ENCODE measurements around the gene KIF13A.
"Not testable (repeated sequence)": the region's sequence is repeated elsewhere in the genome, so short reads cannot be mapped to it uniquely, and the experiment has no call there.

Gene KIF13A

DNA sequence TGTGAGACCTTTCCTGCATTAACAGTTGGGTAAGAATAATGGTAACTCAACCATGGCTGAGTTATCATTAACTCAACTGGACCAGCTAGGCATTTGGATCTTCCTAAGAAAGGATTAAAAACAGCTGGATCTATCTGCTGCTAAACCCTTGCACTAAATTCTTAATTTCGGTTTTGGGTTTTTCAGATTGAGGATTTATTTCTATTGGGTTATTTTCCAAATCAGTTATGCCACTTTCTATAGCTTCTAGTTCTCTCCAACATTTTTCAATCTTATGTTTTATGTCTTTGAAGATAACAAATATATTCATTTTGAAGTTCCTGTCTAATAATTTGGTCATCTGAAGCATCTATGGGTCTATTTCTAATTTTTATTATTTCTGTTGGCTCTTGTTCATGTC lies 92.5 kb downstream of the KIF13A start:
- DNase-seq = no peak

DNA sequence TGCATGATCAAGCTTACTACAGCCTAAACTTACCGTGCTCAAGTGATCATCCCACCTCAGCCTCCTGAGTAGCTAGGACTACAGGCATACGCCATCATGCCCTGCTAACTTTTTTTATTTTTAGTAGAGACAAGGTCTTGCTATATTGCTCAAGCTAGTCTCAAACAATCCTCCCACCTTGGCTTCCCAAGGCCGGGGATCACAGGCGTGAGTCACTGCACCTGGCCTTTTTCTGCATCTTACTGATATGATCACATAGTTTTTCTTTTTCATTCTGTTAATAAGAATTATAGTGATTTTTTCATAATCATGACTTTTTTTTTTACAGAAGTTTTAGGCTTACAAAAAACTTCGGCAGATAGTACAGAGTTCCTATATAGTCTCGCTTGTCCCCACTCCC lies 93.2 kb downstream of the KIF13A start:
- DNase-seq = no peak

DNA sequence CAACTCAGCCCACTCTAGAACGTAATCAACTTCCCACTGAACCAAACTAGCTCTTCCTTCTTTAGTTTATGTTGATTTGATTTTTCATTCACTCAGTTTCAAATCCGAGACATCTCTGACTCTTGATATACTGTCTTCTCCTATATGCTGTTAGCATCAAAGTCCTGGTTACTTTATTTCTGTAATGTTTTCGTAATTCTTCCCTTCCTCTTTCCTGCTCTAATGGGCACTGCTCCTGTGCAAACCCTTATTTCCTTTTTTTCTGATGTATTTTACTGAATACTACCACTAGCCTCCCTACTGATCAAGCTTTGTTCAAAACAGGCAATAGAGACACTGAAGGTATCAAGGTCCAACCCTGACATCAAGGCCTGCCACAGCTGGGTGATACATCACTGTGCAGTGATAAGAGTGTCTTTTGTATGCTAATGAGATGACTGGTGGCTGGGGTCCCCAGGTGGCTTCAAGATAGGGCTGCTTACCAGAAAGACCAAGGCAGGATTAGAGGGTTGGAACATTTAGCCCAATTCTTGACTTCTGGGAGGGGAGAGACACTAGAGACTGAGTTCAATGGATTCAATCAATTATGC lies 95.2 kb downstream of the KIF13A start:
- no peak for DNase-seq

DNA sequence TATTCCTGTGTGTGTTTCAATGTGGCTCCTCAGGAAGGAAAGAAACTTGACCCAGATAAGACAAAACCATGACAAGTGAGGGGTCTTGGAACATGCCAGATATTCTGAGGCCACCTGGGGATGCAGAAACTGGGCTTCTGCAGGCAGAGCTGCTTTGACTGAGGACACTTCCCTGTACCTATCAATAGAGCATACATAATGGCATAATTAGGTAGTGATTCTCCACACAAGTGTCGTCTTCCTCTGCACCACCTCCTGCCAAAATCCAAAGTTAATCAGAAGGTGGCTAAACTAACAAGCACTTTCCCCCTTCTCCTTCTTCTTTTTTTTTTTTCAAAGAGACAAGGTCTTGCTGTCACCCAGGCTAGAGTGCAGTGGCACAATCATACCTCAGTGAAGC lies 97.1 kb downstream of the KIF13A start:
- no peak for DNase-seq

DNA sequence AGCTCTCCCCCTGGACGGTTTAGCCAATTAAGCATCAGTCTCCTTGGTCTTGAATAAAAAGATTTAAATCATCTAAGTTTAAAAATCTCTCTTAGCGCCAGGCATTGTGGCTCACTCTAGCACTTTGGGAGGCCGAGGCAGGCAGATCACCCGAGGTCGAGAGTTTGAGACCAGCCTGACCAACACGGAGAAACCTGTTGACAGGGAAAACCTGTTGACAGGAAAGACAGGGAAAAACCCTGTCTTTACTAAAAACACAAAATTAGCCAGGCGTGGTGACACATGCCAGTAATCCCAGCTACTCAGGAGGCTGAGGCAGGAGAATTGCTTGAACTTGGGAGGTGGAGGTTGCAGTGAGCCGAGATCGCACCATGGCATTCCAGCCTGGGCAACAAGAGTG lies 97.7 kb downstream of the KIF13A start:
- DNase-seq = not testable (repeated sequence)

DNA sequence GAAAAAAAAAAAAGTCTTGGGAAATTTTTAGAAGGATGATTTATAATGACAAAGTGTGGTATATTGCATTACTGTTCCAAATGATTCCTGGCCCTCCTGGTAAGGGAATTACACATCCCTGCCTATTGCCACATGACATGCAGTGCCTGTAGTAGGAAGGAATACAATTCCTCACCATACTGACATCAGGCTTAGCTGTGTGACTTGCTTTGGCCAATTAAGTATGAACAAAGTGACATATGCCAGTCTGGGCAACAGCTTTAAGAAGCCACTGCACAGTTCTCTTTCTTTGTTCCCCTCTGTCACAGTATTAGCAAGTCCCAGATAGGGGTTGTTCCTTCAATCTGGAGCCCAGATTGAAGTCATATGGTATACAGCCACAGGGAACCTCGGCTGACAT lies 100.5 kb downstream of the KIF13A start:
- DNase-seq = no peak

DNA sequence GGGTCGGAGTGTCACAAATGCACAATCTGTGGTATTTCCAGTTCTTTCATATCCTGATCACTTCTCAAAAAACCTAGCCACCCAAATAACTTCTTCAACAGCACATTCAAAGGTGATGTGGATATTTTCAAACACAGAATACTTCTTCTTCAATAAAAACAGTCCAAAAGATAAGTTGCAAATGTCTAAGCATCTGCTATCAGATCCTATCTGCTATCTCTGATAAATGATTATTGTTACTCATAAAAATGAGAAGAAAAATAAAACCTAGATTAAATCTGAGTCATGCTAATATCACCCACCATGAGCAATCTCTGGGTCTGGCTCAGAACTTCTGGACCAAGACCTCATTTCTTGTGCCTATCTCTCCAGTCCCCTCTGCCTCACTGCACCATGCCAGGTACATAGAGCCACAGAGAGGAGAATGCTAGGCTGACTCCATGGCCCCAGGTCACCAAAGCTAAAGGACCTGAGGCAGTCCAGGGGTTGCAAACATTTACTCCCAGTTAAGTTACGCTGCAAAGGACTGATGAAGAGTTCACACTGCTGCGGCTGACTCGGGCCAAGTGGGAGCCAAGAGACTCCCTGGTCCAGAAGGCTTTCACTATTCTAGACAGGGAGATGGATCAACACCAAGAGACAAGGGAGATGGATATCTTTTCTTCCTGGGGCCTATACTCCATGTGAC lies 101.4 kb downstream of the KIF13A start:
- DNase-seq = no peak

DNA sequence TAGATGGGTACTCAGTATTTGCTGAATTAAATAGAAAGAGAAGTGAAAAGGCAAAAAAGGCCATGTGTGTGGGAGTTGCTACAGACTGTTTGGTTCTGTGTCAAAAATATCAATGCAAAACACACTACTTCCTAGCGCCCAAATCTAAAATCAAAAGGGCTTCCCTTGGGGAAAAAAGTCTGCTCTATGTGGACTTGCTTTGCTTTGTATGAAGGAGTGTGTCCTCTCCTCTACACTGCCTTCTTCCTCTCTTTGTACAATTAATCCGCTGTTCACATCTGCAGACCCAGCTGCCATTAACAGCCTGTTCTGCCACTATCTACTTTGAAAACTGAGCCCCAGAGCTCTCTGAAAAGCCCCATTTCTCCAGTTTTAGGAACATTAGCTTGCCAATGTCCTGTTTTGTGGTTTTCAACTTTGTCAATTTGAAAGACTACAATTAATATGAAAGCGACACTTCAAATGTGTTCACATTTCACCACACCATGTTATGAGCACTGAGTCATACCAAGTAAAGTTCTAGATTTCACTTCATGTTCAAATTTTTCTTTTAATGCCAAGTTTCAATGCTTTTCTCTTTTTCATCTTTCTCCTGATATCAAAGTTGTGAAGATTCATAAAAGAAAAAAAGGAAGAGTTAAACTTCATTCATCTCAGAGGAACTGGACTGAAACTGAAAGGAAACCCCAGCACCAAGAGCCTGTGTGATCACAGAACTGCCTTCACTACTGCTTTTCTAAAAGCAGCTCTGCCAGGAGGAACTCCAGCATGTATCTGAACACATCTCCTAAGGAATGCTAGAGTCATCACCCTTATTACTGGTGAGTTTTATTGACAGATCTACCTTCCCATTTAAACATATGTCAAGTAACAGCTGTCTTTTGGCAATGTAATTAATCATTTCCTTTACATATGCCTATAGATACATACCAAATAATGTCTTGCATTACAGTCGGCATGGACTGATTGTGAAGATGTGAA lies 102.6 kb downstream of the KIF13A start:
- no peak for DNase-seq

DNA sequence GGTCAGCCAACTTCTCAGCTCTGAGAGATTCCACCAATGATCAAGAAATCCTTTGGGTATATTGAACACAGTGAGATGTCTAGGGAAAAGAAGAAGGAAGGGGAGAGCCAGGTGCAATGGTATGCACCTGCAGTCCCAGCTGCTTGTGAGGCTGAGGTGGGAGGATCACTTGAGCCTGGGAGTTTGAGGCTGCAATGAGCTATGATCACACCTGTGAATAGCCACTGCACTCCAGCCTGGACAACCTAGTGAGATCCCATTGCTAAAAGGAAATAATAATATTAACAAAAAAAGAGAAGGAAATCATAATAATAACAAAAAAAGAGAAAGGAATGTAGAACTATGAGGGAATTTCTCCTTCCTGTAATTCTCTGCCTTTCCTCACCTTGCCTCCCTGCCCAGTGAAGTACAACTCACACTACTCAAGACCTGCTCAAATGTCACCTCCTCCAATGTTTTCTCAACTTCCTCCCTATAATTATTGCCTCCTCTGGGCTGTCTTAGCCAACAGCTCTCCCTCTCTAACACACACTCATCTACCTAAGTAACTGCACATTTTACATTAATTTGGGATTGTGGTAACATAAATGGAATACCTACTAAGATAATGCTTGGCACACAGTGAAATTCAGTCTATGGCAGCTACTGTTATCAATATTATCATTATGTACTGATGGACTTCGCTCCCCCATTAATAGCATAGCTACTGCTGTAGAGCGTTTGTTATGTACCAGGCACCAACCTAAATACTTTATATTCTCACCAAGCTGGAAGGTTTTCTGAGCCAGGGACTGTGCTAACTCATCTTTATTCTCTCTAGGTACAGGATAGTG lies 103.6 kb downstream of the KIF13A start:
- DNase-seq = no peak

DNA sequence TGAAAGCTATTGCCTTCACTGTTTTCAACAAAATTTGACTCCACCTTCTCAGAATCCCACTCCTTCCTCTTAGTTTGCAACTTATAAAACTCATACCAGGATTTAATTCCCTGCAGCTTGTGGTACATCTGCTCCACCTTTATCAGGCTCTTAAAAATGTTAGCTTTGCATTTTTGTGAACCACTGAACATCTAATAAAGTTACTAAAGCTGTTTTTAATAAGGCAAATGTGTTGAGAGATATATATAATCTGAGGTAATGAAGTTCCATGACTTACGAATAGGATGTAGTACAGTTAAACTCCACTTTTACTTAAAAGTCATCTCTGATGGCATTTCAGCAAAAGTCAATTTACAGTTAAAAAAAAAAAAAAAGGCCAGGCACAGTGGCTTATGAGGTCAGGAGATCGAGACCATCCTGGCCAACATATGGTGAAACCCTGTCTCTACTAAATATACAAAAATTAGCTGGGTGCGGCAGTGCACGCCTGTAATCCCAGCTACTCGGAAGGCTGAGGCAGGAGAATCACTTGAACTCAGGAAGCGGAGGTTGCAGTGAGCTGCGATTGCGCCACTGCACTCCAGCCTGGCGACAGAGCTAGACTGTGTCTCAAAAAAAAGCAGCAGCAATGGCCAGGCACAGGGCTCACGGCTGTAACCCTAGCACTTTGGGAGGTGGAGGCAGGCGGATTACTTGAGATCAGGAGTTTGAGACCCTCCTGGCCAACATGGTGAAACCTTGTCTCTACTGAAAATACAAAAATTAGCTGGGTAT lies 106.2 kb downstream of the KIF13A start:
- DNase-seq = no peak

DNA sequence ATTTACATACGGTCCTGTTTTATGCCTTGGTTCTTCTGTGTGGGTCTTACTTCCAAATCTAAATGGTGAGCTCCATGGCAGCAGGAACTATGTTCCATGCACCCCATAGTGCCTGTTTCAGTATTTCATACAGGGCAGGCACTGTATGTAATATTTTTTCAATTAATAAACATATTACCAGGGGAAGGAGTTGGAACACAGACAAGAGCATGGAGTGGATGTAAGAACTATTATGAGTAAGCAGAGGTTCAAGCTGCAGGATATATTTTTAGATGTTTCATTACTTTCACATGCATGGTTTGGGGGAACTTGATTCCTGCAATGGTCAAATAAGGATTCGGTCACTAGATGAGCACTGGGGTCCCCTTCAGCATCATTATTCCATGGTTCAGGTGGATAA lies 108.3 kb downstream of the KIF13A start:
- no peak for DNase-seq

DNA sequence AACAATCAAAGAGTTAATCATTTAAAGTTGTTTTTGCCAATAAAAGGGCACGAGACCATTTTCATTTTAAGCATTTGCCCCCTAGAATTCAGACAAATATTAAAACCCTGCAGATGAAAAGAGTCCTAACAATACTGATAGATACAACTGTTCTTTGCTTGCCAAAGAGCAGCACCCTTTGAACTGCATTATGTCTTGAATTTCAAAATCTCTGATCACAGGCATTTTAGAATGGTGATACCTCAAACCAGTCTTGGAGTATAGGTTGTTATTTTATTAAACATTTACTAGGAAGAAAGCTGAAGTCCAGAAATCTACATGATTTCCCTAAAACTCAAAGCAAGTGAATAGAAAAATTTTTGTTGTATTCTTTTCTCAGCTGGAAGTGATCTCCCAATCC lies 108.7 kb downstream of the KIF13A start:
- no peak for DNase-seq

DNA sequence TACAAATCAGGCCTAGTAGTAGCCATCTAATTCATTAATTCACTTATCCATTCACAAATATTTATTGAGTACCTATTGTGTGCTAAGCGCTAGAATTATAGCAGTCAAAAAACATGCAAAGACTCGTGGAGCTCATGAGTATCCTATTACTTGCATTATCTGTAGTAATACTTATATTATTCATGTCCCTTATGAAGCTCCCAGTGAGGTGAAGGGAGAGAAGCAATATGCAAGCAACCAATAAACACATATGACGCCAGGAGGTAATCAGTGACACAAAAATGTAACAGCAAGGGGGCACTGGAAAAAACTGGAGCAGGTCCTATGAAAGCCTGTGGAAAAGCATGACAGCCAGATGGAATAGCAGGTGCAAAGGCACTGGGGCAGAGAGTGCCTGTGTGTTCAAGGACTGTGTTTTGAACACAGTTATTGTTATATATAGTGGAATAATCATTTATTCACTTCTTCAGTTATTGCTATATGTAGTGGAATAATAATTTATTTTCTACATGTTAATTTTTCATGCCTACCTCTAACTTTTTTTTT lies 109.5 kb downstream of the KIF13A start:
- no peak for DNase-seq

DNA sequence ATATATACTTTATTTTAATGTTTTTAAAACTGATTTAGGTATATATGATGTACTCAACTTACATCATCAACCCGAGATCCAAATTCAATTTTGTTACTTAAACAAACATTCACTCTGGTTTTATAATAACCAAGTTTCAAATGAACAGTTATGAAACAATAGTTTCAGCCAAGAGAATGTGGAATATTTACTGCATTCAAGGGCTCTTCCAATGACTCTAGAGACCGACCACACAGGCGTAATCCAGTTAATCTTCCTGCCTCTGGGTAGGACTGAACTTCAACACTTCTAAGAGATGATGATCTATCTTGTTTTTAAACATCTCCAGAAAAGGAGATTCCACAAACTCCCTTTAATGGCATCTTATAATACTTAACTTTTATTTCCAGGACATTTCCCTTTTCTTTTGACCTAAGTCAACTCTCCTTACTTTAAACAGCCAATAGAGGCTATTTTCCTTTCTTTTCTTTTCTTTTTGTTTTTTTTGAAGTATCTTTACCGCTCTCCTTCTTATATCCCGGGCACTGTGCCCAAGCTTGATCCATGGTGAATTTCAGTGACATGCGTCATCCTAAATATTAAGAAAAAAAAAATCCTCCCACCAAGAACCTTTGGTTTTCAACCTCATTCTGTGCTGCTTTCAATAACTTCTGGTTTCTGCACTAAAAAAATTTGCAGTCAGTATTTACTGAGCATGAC lies 110.1 kb downstream of the KIF13A start:
- no peak for DNase-seq

DNA sequence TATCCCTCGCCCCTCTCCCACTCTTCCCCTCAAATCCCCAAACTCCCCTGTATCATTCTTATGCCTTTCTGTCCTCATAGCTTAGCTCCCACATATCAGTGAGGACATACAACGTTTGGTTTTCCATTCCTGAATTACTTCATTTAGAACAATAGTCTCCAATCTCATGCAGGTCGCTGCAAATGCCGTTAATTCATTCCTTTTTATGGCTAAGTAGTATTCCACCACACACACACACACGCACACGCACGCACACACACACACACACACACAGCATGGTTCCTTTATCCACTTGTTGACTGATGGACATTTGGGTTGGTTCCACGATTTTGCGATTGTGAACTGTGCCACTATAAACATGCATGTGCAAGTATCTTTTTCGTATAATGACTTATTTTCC lies 112.7 kb downstream of the KIF13A start:
- DNase-seq = no peak

DNA sequence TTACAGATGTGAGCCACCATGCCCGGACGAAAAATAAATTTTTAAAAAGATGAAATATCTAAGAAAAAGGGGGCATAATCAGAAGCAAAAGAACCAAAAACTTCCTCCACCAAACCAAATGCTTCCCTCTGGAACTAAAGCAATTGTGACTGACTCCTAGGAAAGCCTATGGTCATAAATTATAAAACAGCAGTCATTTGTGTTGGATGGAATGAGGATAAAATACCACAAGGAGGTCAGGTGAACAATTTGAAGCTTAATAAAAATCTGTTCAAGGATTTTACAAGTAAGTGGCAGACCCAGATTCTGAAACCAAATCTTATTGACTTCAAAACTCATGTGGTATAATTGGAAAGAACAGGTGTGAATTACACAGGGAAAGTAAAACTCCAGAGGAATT lies 114.5 kb downstream of the KIF13A start:
- DNase-seq = no peak

DNA sequence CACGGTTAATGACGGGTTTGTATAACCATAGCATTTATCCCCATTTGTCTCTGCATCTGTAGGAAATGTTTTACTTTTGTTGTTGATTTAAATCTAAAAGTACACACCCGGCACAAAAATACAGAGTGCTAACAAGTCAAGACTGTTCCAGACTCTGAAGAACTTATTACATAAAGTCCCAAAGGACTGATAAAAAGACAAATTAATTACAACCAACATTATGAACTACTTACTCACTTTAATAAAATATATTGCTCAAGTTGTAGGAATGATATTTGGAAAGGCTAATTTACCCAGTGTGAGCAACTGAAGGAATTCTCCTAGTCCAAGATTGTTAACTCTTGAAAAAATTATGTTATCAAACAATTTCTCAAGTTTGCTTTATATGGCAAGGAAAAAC lies 115.6 kb downstream of the KIF13A start:
- DNase-seq = no peak

DNA sequence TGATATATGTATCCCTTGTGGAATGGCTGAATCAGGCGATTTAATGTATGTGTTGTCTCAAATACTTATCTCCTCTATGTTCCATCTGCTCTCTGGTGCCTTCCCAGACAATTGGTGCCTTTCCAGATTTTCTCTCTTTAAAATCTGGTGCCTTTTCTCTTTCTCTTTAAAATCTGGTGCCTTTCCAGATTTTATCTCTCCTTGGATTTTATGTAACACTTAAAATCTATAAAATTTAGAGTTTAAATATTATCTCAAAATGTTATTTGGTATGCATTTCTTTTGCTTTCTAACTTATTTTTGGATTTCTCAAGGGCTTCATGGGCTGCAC lies 116.3 kb downstream of the KIF13A start:
- DNase-seq = no peak

DNA sequence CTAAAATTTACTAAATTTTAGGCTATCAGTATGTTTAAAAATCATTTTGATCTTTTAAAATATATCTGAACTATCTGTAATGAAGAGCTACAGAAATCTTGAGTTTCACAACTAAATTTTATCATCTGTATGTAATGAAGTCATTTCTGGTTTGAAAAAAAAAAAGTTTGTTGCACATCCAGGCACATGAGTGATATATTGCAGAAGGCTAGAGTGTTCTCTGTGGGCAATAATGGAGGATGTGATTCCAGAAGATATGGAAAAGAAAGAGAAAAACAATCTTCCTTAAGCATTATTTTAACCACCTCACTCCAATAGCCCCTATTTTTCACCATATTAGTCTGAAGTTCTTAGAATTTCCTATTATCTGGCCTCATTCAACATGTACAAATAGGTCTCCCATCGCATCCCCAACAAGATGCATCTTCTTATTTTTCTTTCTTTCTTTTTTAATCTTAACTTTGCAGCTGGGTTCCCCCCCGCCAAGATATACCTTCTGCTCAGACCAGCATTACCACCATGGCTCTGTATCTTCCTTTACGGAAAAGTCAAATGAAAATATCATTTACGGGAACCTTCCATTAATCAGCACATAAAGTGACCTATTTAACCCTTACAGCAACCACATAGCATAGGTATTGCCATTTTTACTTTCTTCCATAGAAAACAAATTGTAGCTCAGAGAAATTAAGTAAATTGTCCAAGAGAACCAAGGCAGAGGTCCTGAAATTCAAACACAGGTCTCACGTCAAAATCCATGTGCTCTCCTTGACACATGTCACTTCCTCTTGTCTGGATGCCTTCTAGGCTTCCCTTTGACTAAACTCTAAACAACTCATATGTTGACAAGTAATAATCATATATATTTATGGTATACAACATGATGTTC lies 116.9 kb downstream of the KIF13A start:
- DNase-seq = no peak

DNA sequence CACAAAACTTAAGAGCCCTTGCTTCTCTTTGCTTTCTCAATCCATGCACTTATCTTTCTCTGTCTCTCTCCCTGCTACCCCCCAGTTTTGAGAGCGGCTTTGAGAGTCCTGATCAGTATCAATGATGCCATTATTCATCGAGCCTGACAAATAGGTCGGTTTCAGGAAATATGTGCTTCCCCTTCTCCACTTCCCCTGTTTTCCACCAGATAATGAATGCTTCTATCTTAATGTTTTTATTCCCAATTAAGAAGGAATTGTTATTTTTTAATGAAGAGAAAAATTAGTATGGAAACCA lies 117.7 kb downstream of the KIF13A start:
- no peak for DNase-seq
